BJ (cell line): ENCODE data around the gene NUP107. TPM values are rescaled to one million over a fixed set of nuclear protein-coding genes. Genes with fewer than 3 reads are reported as not detected.

ENCODE experiments used
- CTCF ChIA-PET: fragments of 350-600 bp; formaldehyde crosslinking; extraction: SDS; loops from one replicate; lab custom pipeline; 2021; ENCODE audit warnings: antibody characterized with exemption, inconsistent platforms; lab: Yijun Ruan, JAX
- POLR2A ChIA-PET: fragments of 300-600 bp; sonication (Branson Sonifier 250); formaldehyde crosslinking; extraction: SDS; loops from one replicate; lab custom pipeline; 2021; ENCODE audit warnings: antibody characterized with exemption; lab: Charles Lee
- DNase-seq: peaks from one replicate; pipeline ENCODE4 v3.0.0-alpha.2; 2011; ENCODE audit warnings: low read depth
- H3K27me3 ChIP-seq: 2 replicates; pipeline ENCODE4 v1.6.0; 2011; ENCODE audit warnings: low read length; ENCODE audit not compliant: control insufficient read depth, insufficient read depth
- H3K36me3 ChIP-seq: 2 replicates; pipeline ENCODE4 v1.5.1; 2011; ENCODE audit warnings: low read length; ENCODE audit not compliant: control insufficient read depth, insufficient read depth
- H3K4me3 ChIP-seq: 2 replicates; pipeline ENCODE4 v1.5.1; 2011; ENCODE audit warnings: low read depth, mild to moderate bottlenecking, control low read depth, low read length
- polyA plus RNA-seq: library from polyadenylated mRNA; depleted of rRNA; stranded (reverse); fragments of >200 nt; gene quantifications from 2 replicates; pipeline ENCODE4 v1.2.3, GENCODE V29; 2011
- TF ChIP-seq, protein P1 (sequence below): IDR thresholded peaks from 2 replicates; pipeline ENCODE4 v1.5.1; 2011; ENCODE audit warnings: low read depth, mild to moderate bottlenecking, control low read depth, inconsistent platforms, low read length, moderate library complexity; ENCODE audit not compliant: insufficient read depth

NUP107 gene
- polyA plus RNA-seq, 1 experiment, result 23.4 TPM

DNA sequence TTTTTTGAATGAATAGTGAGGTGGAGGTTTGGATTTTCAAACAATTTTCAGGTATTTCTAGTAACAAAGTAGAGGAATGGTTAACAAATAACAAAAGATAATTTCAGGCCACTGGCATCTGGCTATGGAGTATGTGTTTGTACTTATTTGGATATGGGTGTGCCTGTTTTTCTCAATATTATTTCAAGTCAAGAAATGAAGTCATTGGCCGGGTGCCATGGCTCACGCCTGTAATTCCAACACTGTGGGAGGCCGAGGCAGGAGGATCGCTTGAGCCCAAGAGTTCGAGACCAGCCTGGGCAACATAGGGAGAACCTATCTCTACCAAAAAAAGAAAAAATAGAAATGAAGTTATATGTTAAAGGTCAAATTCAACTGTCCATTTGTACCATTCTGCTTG is 73.1 kb downstream of the NUP107 start:
- no peak for DNase-seq
- TF ChIP-seq, protein P1, sequence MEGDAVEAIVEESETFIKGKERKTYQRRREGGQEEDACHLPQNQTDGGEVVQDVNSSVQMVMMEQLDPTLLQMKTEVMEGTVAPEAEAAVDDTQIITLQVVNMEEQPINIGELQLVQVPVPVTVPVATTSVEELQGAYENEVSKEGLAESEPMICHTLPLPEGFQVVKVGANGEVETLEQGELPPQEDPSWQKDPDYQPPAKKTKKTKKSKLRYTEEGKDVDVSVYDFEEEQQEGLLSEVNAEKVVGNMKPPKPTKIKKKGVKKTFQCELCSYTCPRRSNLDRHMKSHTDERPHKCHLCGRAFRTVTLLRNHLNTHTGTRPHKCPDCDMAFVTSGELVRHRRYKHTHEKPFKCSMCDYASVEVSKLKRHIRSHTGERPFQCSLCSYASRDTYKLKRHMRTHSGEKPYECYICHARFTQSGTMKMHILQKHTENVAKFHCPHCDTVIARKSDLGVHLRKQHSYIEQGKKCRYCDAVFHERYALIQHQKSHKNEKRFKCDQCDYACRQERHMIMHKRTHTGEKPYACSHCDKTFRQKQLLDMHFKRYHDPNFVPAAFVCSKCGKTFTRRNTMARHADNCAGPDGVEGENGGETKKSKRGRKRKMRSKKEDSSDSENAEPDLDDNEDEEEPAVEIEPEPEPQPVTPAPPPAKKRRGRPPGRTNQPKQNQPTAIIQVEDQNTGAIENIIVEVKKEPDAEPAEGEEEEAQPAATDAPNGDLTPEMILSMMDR, result no peak
- no peak overlapping the region for H3K4me3 ChIP-seq
- ChIA-PET POLR2A (no interaction called here), CTCF (interaction anchor here (0.8 kb wide), 1 partner anchor 13 kb away, joined by 4 read pairs; the partner anchor contains the start of gene SLC35E3)
- peaks cover 4% of the 10 kb centered on the region; the same call in 1 of the 2 replicates for H3K36me3 ChIP-seq
- H3K27me3 ChIP-seq, result no peaks in the 10 kb centered on the region

DNA sequence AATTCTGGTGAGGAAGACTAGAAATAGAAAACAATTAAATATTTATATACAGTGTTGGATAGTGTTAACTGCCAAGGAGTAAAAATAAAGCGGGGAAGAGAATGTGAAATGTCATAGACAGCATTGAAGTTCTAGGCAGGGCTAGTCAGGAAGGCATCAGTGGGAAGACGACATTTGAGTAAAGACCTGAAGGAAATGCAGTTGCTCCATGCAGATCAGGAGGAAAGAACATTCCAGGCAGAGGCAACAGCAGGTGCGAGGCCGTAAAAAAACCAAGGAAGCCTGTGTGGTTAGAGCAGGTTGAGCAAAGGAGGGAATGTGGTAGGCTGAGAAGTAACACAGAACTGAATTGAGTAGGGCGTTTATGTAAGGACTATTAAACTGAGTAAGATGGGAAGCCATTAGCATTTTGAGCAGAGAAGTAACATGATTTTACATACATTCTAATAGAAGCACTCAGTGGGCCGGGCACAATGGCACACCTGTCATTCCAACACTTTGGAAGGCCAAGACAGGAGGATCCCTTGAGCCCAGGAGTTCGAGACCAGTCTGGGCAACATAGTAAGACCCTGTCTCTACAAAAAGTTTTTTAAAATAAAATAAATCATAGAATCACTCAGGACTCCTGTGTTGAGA is 74.1 kb downstream of the NUP107 start:
- ChIA-PET CTCF (no interaction called here), POLR2A (no interaction called here)
- no peak for DNase-seq
- Histone ChIP-seq H3K36me3 (peaks cover 2% of the 10 kb centered on the region; the same call in 1 of the 2 replicates), H3K4me3 (no peak overlapping the region), H3K27me3 (no peaks in the 10 kb centered on the region)
- TF ChIP-seq, protein P1, result no peak

- CTCF ChIA-PET, result no interaction called here
Measured at GRCh38 chr12:68761442-68761812, 74.6 kb downstream of the NUP107 start.

DNA sequence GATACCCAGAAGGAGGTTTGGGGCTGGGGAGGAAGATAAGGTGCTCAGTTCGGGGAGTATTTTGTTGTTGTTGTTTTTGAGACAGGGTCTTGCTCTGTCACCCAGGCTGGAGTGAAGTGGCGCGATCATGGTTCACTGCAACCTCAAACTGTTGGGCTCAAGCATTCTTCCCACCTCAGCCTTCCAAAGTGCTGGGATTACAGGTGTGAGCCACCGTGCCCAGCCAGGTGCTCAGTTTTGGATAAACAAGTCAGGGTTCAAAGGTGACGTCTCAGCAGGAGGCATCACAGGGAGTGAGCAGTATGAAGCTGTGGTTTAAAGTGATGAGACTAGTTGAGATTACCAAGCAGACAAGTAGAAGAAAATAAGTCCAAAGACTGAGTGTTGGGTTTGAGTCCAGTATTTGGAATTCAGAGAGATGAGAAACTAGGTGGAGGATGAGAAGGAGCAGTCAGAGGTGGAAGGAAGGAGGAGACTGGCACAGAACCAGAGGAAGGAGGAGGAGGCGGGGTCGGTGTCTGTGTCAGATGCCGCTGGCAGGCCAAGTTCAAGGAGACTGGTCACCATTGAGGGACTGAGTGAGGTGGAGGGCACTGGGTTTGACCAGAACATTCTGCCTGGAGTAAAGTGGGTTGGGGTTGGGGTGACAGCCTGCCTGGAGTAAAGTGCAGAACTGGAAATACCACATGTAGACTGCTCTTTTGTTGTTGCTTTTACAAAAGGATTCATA is 75.3 kb downstream of the NUP107 start:
- no peak for DNase-seq
- TF ChIP-seq, protein P1, result no peak
- POLR2A ChIA-PET, result no interaction called here
- Histone ChIP-seq H3K36me3 (peaks cover 2% of the 10 kb centered on the region; the same call in 1 of the 2 replicates), H3K27me3 (no peaks in the 10 kb centered on the region), H3K4me3 (no peak overlapping the region)
- CTCF ChIA-PET, result interaction anchor here (0.6 kb wide), 1 partner anchor 75 kb away, joined by 3 read pairs; no protein-coding TSS in a partner anchor

More at GRCh38 chr12:68761442-68761812, 74.6 kb downstream of the NUP107 start:
- no peak for DNase-seq
- TF ChIP-seq, protein P1, result no peak
- H3K4me3 ChIP-seq, result no peak overlapping the region
- peaks cover 2% of the 10 kb centered on the region; the same call in 1 of the 2 replicates for H3K36me3 ChIP-seq
- POLR2A ChIA-PET, result no interaction called here
- no peaks in the 10 kb centered on the region for H3K27me3 ChIP-seq

DNA sequence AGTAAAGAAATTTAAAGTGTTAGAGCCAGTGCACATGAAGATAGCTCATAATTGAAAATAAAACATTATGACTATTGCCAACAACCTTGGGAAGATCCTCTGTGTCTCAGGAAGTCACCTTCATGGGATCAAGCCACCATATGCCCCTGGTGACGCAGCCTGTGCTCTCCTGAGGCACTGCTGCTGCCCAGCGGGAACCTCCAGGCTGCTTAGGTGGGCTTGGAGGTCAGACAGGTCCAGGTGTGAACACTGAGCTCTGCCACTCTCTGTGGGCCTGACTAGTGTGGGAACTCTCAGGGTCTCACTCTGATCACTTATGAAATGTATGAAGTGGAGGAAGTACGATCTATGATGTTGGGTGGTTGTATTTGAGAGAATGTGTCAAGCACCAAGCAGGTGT is 75.9 kb downstream of the NUP107 start:
- CTCF ChIA-PET, result interaction anchor here (0.6 kb wide), 1 partner anchor 74 kb away, joined by 3 read pairs; no protein-coding TSS in a partner anchor
- TF ChIP-seq, protein P1, result no peak
- POLR2A ChIA-PET, result no interaction called here
- DNase-seq, result no peak
- H3K27me3 ChIP-seq, result no peaks in the 10 kb centered on the region
- H3K36me3 ChIP-seq, result peaks cover 2% of the 10 kb centered on the region; the same call in 1 of the 2 replicates
- no peak overlapping the region for H3K4me3 ChIP-seq
